C4-2B (cell line): ENCODE data around the gene LEMD2.

Experiments used
- ZFX ChIP-seq: fragments of 450-650 bp; IDR thresholded peaks from 2 replicates; pipeline ENCODE4 v1.6.1; 2017
- TF ChIP-seq, protein P1 (sequence below): fragments of 450-650 bp; conservative IDR thresholded peaks from 2 replicates; pipeline ENCODE4 v1.5.1; 2017; ENCODE audit warnings: mild to moderate bottlenecking

DNA sequence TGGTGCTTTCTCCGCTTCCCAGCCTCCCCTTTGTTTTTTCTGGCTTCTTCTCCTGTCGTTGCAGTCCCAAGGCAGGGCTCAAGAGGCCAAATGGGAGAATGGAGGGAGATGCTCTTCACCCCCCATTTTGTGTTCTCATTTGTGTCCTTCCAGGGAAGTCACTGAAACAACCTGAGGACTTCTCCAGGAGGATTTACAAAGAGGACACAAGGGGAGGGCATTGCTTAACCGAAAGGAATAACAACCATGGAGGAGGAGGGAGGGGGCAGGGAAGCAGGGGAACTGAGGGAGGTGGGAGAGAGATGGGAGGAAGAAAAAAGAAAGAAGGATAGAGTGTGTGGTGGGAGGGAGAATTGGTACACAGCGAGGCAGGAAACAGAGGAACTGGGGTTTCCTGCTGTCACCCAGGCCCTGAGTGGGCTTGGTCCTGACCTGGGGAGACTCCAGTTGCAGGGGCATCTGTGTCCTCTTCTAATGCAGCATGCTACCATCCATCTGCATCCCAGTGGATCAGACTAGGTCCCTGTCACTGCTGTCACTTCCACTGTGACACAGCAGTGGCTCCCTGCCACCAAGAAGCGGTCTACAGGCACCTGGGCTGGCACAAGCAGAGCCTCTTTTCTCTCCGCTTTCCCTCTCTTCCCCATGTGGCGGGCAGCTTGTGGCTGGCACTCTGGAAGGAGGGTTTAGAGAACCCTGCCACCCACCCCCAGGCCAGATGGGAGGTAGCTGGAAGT, 32.0 kb upstream of the LEMD2 start:
- TF ChIP-seq, protein P1, sequence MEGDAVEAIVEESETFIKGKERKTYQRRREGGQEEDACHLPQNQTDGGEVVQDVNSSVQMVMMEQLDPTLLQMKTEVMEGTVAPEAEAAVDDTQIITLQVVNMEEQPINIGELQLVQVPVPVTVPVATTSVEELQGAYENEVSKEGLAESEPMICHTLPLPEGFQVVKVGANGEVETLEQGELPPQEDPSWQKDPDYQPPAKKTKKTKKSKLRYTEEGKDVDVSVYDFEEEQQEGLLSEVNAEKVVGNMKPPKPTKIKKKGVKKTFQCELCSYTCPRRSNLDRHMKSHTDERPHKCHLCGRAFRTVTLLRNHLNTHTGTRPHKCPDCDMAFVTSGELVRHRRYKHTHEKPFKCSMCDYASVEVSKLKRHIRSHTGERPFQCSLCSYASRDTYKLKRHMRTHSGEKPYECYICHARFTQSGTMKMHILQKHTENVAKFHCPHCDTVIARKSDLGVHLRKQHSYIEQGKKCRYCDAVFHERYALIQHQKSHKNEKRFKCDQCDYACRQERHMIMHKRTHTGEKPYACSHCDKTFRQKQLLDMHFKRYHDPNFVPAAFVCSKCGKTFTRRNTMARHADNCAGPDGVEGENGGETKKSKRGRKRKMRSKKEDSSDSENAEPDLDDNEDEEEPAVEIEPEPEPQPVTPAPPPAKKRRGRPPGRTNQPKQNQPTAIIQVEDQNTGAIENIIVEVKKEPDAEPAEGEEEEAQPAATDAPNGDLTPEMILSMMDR = no peak; the same call in 1 of the 2 replicates
- no peak for TF ChIP-seq ZFX
